Measurements from ENCODE around the gene ACAA1.

Gene ACAA1

DNA sequence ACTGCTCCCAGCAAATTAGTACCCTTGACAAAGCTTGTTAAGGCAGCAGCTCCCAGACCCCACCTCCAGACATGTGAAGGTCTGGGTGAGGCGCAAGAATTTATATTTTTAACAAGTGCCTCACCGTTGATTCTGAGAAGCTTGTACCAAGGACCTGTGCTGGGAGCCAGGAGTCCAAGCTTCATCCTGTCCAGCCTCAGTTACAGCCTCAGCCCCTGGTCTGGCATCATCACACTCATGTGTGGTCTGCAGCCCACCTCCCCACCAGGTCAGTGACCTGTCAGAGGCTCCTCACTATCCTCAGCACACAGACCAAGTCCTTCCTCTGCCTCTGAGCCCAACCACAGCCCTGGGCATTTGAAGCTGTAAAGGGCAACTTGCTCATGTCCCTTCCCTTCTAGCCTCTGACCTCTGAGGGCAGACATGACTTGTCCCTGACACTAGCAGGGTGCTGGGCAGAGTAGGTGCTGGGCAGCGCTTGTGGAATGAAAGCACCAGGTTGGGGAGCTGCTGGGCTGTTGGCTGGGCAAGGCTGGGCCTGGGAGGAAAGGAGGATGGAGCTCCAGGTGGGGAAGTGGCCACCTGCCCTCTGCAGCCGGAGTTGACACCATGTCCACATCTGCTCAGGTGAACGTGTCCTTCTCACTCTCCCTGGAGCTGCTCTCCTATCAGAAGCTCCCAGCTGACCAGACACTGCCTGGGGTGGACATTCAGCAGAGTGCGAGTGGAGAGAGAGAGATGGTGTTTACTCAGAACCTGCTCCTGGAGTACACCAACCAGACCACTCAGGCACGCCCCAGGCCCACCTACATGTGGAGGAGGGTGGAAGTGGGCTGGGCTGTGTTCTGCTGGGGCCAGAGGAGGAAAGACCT is 16.9 kb downstream of the ACAA1 start:
- H3K9ac ChIP-seq (ENCODE audit: low read depth in 1 of 2, low read length in 2 of 2): no peak overlapping the region
- H3K36me3 ChIP-seq (ENCODE audit: control insufficient read depth in 2 of 2, insufficient read depth in 2 of 2, low read length in 2 of 2): peaks cover 36 to 49% of the 10 kb centered on the region in 2 donors
- H3K9me3 ChIP-seq (ENCODE audit: control insufficient read depth in 2 of 2, low read length in 2 of 2): no peaks in the 10 kb centered on the region
- no peaks in the 10 kb centered on the region for H3K27me3 ChIP-seq (ENCODE audit: control insufficient read depth in 2 of 2, insufficient read depth in 2 of 2, low read length in 2 of 2)
- H3K4me3 ChIP-seq (ENCODE audit: low read length in 2 of 2): no peak overlapping the region
- peaks cover 0 to 7% of the 10 kb centered on the region in 2 donors for H3K4me1 ChIP-seq (ENCODE audit: control insufficient read depth in 2 of 2, insufficient read depth in 2 of 2, low read length in 2 of 2)
- H3K27ac ChIP-seq (ENCODE audit: low read depth in 2 of 2, low read length in 2 of 2): no peak overlapping the region

DNA sequence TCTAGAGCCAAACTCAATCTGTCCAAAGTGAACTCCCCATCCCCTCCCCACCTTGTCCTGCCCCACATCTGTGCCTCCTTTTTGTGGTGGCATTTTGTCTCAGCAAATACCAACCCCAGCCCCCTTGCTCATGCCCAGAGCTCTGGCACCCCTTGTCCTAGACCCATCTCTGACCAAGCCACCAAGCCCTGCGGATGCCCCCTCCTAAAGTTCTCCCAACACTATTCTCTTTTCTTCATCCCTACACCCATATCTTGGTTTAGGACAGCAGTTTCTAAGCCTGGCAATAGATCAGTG is 17.7 kb downstream of the ACAA1 start:
- peaks cover 0 to 7% of the 10 kb centered on the region in 2 donors for H3K4me1 ChIP-seq (ENCODE audit: control insufficient read depth in 2 of 2, insufficient read depth in 2 of 2, low read length in 2 of 2)
- no peaks in the 10 kb centered on the region for H3K27me3 ChIP-seq (ENCODE audit: control insufficient read depth in 2 of 2, insufficient read depth in 2 of 2, low read length in 2 of 2)
- H3K9ac ChIP-seq (ENCODE audit: low read depth in 1 of 2, low read length in 2 of 2): no peak overlapping the region
- no peak overlapping the region for H3K4me3 ChIP-seq (ENCODE audit: low read length in 2 of 2)
- H3K27ac ChIP-seq (ENCODE audit: low read depth in 2 of 2, low read length in 2 of 2): no peak overlapping the region
- no peaks in the 10 kb centered on the region for H3K9me3 ChIP-seq (ENCODE audit: control insufficient read depth in 2 of 2, low read length in 2 of 2)
- peaks cover 33 to 41% of the 10 kb centered on the region in 2 donors for H3K36me3 ChIP-seq (ENCODE audit: control insufficient read depth in 2 of 2, insufficient read depth in 2 of 2, low read length in 2 of 2)

DNA sequence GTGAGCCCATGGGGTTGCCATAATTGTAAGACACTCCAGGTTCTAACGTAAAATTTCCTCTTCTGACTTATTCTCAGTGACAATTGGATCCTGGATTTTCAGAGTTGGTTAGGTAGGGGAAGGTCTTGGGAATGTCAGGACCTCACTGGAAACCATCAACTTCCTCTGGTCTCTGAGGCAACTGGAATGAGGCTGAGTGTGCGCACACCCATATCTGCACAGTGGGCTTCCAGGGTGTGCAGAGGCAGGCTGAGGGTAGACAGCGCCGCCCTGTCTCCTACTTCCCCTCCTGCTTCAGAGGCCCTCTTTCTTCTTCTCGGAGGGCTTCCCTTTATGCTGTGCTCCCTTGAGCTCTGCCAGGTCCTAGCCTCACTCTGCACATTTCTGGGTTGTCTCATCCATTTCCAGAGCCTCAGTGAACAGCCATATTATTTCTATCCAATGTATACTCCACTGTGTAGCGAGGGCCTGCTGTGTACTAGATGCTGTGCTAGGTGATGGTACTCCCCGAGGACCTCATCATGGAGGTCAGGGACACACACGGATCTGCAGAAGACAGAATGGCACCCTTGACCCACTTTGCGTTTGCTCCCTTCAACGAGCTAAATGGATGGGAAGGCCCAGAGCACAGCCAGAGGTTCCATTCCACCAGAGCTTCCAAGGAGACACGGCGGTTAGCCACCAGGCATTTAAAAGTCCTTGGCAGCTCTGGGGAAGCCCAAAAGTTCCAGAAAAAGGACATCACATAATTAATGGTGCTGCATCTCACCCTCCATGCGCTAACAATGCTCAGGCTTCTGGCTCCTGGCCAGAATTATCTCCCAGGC is 18.3 kb downstream of the ACAA1 start:
- peaks cover 32 to 38% of the 10 kb centered on the region in 2 donors for H3K36me3 ChIP-seq (ENCODE audit: control insufficient read depth in 2 of 2, insufficient read depth in 2 of 2, low read length in 2 of 2)
- no peaks in the 10 kb centered on the region for H3K9me3 ChIP-seq (ENCODE audit: control insufficient read depth in 2 of 2, low read length in 2 of 2)
- H3K4me3 ChIP-seq (ENCODE audit: low read length in 2 of 2): no peak overlapping the region
- H3K4me1 ChIP-seq (ENCODE audit: control insufficient read depth in 2 of 2, insufficient read depth in 2 of 2, low read length in 2 of 2): peaks cover 0 to 7% of the 10 kb centered on the region in 2 donors
- H3K27me3 ChIP-seq (ENCODE audit: control insufficient read depth in 2 of 2, insufficient read depth in 2 of 2, low read length in 2 of 2): no peaks in the 10 kb centered on the region
- H3K27ac ChIP-seq (ENCODE audit: low read depth in 2 of 2, low read length in 2 of 2): no peak overlapping the region
- H3K9ac ChIP-seq (ENCODE audit: low read depth in 1 of 2, low read length in 2 of 2): no peak overlapping the region

DNA sequence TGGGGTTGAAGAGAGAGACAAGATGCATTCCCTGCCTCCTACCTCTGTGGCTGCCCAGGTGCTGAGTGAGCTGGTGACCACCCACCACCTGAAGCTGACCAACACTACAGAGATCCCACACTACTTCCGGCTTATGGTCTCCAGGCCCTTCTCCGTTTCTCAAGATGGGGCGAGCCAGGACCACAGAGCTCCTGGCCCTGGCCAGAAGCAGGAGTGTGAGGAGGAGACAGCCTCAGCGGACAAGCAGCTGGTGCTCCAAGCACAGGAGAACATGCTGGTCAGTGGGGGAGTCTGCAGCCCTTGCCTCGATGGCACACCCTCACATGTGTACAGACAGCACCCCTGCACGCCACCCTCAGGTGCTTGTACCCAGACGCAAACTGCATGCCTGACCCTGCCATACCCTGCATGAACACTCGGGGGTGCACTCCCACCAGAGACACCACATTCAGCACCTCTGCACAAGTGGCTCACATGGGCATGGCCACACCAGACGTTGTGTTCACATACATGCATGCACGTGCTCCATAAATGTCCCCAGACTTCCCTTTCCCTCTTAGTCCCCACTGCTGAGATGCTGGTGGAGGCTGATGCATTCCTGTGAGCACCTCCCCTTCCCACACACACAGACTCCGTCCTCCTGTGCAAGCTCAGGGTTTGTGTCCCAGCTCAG is 19.0 kb downstream of the ACAA1 start:
- Histone ChIP-seq H3K4me1 (ENCODE audit: control insufficient read depth in 2 of 2, insufficient read depth in 2 of 2, low read length in 2 of 2) (peaks cover 0 to 7% of the 10 kb centered on the region in 2 donors), H3K9ac (ENCODE audit: low read depth in 1 of 2, low read length in 2 of 2) (no peak overlapping the region), H3K9me3 (ENCODE audit: control insufficient read depth in 2 of 2, low read length in 2 of 2) (no peaks in the 10 kb centered on the region), H3K4me3 (ENCODE audit: low read length in 2 of 2) (no peak overlapping the region), H3K27ac (ENCODE audit: low read depth in 2 of 2, low read length in 2 of 2) (no peak overlapping the region), H3K36me3 (ENCODE audit: control insufficient read depth in 2 of 2, insufficient read depth in 2 of 2, low read length in 2 of 2) (peaks cover 26 to 30% of the 10 kb centered on the region in 2 donors), H3K27me3 (ENCODE audit: control insufficient read depth in 2 of 2, insufficient read depth in 2 of 2, low read length in 2 of 2) (no peaks in the 10 kb centered on the region)

DNA sequence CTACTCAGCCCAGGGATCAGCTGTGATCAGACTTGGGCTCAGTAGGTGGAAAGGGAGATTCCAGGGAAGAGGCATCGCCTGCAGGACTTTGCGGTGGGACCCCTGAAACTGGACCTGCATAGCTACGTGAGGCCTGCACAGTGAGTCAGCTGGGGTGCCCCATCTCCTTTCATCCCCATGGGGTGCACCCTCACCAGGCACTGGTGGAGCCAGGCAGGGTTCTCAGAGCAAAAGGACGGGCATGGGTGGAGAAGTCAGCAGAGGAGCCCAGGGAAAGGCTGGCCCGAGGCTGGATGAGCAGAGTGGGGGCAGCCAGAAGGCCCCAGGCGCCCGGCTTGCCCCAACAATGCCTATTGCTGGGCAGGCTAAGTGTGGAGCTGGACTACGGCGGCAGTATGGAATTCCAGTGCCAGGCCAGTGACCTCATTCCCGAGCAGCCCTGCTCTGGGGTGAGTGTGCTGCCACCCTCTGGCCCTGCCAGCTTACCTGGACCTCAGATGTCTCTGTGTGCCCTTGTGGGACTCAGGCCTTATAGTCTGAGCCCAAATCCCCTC is 19.7 kb downstream of the ACAA1 start:
- Histone ChIP-seq H3K4me3 (ENCODE audit: low read length in 2 of 2) (no peak overlapping the region), H3K27ac (ENCODE audit: low read depth in 2 of 2, low read length in 2 of 2) (no peak overlapping the region), H3K9me3 (ENCODE audit: control insufficient read depth in 2 of 2, low read length in 2 of 2) (no peaks in the 10 kb centered on the region), H3K27me3 (ENCODE audit: control insufficient read depth in 2 of 2, insufficient read depth in 2 of 2, low read length in 2 of 2) (no peaks in the 10 kb centered on the region), H3K36me3 (ENCODE audit: control insufficient read depth in 2 of 2, insufficient read depth in 2 of 2, low read length in 2 of 2) (peaks cover 20 to 24% of the 10 kb centered on the region in 2 donors), H3K4me1 (ENCODE audit: control insufficient read depth in 2 of 2, insufficient read depth in 2 of 2, low read length in 2 of 2) (peaks cover 0 to 7% of the 10 kb centered on the region in 2 donors), H3K9ac (ENCODE audit: low read depth in 1 of 2, low read length in 2 of 2) (no peak overlapping the region)

DNA sequence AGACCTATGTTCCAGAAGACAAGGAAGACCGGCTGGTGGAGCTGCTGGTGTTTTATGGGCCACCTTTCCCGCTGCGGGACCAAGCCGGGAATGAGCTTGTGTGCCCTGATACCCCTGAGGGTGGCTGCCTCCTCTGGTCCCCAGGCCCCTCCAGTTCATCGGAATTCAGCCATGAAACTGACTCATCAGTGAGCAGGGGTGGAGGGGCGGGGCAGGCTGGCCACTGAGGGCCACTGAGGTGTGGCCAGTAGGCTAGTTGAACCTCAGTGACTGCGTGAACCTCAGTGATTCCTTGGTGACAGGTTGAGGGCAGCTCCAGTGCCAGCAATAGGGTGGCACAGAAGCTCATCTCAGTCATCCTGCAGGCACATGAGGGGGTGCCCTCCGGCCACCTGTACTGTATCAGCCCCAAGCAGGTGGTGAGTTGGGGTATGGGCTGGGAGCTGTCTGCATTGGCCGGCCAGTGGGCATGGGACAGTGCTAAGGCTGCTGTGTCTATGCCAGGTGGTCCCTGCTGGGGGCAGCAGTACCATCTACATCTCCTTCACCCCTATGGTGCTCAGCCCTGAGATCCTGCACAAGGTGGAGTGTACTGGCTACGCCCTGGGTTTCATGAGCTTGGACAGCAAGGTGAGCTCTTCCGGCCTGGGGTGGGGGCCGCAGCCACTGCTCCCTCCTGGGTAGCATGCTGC is 20.3 kb downstream of the ACAA1 start:
- peaks cover 0 to 7% of the 10 kb centered on the region in 2 donors for H3K4me1 ChIP-seq (ENCODE audit: control insufficient read depth in 2 of 2, insufficient read depth in 2 of 2, low read length in 2 of 2)
- H3K27ac ChIP-seq (ENCODE audit: low read depth in 2 of 2, low read length in 2 of 2): no peak overlapping the region
- no peak overlapping the region for H3K4me3 ChIP-seq (ENCODE audit: low read length in 2 of 2)
- H3K9ac ChIP-seq (ENCODE audit: low read depth in 1 of 2, low read length in 2 of 2): no peak overlapping the region
- peaks cover 14 to 18% of the 10 kb centered on the region in 2 donors for H3K36me3 ChIP-seq (ENCODE audit: control insufficient read depth in 2 of 2, insufficient read depth in 2 of 2, low read length in 2 of 2)
- no peaks in the 10 kb centered on the region for H3K27me3 ChIP-seq (ENCODE audit: control insufficient read depth in 2 of 2, insufficient read depth in 2 of 2, low read length in 2 of 2)
- no peaks in the 10 kb centered on the region for H3K9me3 ChIP-seq (ENCODE audit: control insufficient read depth in 2 of 2, low read length in 2 of 2)

DNA sequence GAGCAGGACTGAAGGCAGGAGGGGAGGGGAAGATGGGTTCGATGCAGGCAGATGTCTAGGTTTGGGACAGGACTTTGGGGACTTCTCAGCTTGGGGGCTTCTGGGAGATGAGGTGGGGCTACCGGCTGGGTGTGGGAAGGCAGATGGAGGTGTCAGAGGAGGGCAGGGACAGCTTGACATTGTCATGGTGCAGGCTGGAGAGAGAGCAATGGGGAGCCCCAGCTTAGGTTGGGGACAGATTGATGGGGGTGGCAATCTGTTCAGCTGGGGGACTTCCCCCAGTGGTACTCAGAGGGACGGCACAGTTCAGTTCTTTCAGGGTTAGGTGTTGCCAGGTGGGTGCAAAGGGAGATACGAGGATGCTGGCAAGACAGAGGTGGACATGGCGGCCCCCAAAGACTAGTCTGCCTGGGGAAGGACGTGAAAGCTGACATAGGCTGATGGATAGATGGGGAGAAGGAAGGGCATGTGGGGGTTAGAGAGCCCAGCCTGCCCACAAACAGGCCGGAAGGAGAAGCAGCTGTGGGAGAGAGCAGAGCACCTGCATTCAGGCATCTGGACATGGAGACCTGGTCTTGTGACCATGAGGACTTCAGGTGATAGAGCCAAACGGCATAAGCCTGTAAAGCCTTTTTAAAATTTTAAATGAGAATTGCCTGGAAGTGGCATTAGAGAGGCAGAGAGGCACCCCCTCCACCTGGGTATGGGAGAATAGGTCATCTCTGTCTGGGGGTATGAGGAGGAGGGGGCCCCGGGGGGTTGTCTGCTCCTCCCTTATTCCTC is 21.1 kb downstream of the ACAA1 start:
- Histone ChIP-seq H3K36me3 (ENCODE audit: control insufficient read depth in 2 of 2, insufficient read depth in 2 of 2, low read length in 2 of 2) (peaks cover 7 to 10% of the 10 kb centered on the region in 2 donors), H3K27ac (ENCODE audit: low read depth in 2 of 2, low read length in 2 of 2) (no peak overlapping the region), H3K9ac (ENCODE audit: low read depth in 1 of 2, low read length in 2 of 2) (no peak overlapping the region), H3K4me1 (ENCODE audit: control insufficient read depth in 2 of 2, insufficient read depth in 2 of 2, low read length in 2 of 2) (peaks cover 0 to 7% of the 10 kb centered on the region in 2 donors), H3K27me3 (ENCODE audit: control insufficient read depth in 2 of 2, insufficient read depth in 2 of 2, low read length in 2 of 2) (no peaks in the 10 kb centered on the region), H3K4me3 (ENCODE audit: low read length in 2 of 2) (no peak overlapping the region), H3K9me3 (ENCODE audit: control insufficient read depth in 2 of 2, low read length in 2 of 2) (no peaks in the 10 kb centered on the region)

DNA sequence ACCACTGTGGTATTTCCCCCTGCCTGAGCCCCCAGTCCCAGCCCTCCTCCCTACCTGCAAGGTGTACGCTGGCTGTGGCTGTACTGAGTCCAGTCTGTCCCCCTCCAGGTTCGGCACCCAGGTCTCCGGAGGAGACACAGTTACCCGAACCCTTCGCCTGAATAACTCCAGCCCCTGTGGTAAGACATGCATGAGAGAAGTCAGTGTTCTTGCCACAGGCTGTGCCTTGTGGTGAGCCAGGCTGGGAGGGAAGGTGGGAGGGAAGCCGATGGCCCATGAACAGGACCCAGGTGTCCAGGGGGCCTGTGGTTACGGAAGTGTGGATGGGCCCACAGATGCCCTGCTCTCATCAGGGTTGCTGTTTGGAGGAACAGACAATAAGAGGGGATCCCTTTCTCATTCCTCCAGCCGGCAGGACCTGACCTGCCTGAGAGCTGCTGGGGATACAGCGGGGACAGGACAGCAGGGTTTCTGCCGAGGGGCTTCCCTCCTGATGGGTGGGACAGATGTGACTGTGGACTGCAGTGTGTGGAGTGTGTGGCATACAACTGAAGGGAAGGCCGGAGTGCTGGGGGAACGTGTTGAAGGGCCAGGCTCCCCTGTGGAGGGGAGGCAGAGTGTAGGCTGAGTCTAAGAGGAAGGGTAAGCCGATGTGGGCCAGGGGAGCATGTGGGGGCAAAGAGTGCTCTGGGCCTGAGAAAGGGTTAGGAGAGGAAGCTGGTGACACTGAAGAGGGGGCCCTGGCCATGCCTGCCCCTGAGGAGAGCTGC is 21.9 kb downstream of the ACAA1 start:
- Histone ChIP-seq H3K36me3 (ENCODE audit: control insufficient read depth in 2 of 2, insufficient read depth in 2 of 2, low read length in 2 of 2) (peaks cover 3% of the 10 kb centered on the region in 2 donors), H3K4me3 (ENCODE audit: low read length in 2 of 2) (no peak overlapping the region), H3K9ac (ENCODE audit: low read depth in 1 of 2, low read length in 2 of 2) (no peak overlapping the region), H3K4me1 (ENCODE audit: control insufficient read depth in 2 of 2, insufficient read depth in 2 of 2, low read length in 2 of 2) (peaks cover 0 to 7% of the 10 kb centered on the region in 2 donors), H3K27ac (ENCODE audit: low read depth in 2 of 2, low read length in 2 of 2) (no peak overlapping the region), H3K27me3 (ENCODE audit: control insufficient read depth in 2 of 2, insufficient read depth in 2 of 2, low read length in 2 of 2) (no peaks in the 10 kb centered on the region), H3K9me3 (ENCODE audit: control insufficient read depth in 2 of 2, low read length in 2 of 2) (no peaks in the 10 kb centered on the region)
